Epithelial cell of proximal tubule (primary cell): Measurements from ENCODE around the gene ATG12. TPM values are rescaled to one million over a fixed set of nuclear protein-coding genes. Genes with fewer than 3 reads are reported as not detected.

Source experiments
- DNase-seq: peaks from one replicate; pipeline ENCODE4 v3.0.0-alpha.2; 2011; ENCODE audit warnings: low read depth
- H3K4me3 ChIP-seq: 2 replicates; pipeline ENCODE4 v1.5.1; 2011; ENCODE audit warnings: low read depth, mild to moderate bottlenecking, low read length
- total RNA-seq: library from RNA; depleted of rRNA; stranded (reverse); fragments of >200 nt; gene quantifications from 2 replicates; pipeline ENCODE4 v1.2.3, GENCODE V29; 2015
- TF ChIP-seq, protein P1 (sequence below): conservative IDR thresholded peaks from 2 replicates; pipeline ENCODE4 v1.5.1; 2012; ENCODE audit warnings: low read depth, mild to moderate bottlenecking, low read length

The ATG12 gene
- total RNA-seq, 1 donor from 2014 or later, result 20.6 TPM

DNA sequence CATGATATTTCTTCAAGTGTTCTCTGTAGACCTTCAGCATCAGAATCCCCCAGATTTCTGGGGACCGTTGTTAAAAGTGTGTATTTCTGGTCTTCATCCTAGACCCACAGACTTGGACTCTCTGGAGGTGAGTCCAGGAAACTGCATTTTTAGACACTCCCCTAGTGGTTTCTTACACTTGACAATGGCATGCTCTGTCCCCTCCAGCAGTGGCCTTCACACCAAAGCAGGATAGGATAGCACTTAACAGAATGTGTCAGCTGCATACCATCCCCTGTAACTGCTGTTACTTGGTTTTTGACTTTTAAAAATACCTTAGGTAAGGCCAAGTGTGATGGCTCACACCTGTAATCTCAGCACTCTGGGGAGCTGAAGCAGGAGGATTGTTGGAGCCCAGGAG is 45.7 kb downstream of the ATG12 start:
- no peak overlapping the region for H3K4me3 ChIP-seq
- TF ChIP-seq, protein P1, sequence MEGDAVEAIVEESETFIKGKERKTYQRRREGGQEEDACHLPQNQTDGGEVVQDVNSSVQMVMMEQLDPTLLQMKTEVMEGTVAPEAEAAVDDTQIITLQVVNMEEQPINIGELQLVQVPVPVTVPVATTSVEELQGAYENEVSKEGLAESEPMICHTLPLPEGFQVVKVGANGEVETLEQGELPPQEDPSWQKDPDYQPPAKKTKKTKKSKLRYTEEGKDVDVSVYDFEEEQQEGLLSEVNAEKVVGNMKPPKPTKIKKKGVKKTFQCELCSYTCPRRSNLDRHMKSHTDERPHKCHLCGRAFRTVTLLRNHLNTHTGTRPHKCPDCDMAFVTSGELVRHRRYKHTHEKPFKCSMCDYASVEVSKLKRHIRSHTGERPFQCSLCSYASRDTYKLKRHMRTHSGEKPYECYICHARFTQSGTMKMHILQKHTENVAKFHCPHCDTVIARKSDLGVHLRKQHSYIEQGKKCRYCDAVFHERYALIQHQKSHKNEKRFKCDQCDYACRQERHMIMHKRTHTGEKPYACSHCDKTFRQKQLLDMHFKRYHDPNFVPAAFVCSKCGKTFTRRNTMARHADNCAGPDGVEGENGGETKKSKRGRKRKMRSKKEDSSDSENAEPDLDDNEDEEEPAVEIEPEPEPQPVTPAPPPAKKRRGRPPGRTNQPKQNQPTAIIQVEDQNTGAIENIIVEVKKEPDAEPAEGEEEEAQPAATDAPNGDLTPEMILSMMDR, result no peak
- DNase-seq, result no peak

DNA sequence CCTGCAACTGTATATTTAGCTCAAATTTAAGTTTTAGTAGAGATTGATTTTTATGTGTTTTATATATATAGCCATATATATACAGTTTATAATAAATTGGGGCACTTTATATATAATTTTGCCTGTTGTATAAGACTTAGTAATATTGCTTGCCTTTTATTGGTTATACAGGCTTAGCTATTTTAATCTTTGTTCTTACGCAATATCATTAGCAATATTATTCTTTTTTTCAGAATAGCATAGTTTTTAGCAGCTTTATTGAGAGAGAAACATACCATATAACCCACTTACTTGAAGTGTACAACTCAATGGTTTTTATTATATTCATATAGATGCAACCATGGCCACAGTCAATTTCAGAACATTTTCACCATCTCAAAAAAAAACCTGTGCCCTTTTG is 52.9 kb downstream of the ATG12 start:
- no peak overlapping the region for H3K4me3 ChIP-seq
- TF ChIP-seq, protein P1, result no peak
- no peak for DNase-seq

- DNase-seq, result no peak
- H3K4me3 ChIP-seq, result no peak overlapping the region
- TF ChIP-seq, protein P1, result no peak
These were observed 53.9 kb downstream of the ATG12 start for GRCh38 chr5:115787426-115787825.

- no peak for DNase-seq
- H3K4me3 ChIP-seq, result no peak overlapping the region
- TF ChIP-seq, protein P1, result no peak
These were observed 55.8 kb downstream of the ATG12 start for GRCh38 chr5:115785381-115786065.

DNA sequence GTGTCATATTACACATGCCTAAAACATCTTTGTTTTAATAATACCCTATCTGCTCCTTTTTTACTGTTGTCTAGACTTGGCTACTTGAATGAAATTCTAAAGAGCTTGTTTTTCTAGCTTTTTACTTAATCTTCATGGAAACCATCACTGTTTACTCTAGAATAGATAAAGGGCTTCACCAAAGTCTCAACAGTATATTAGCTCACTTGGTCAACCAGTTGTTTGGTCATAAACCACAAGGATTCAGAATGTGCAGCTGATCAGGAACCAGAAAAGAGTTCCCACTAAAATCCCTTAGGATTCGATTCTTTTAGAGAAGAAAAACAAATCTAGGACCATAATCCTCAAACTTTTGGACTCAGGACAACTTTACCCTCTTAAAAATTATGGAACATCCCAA is 62.9 kb downstream of the ATG12 start:
- TF ChIP-seq, protein P1, result no peak
- H3K4me3 ChIP-seq, result no peak overlapping the region
- no peak for DNase-seq

Other genes starting within 250 kb of the ATG12 start
- gene TICAM2, start 239.1 kb downstream of the ATG12 start, total RNA-seq, result 1.2 and 1.7 TPM in 2 replicates
- 74.1 and 86.7 TPM in 2 replicates for gene TMED7, start 215.5 kb downstream of the ATG12 start, total RNA-seq
- 1.7 and 2.1 TPM in 2 replicates for gene CDO1, start 24.9 kb downstream of the ATG12 start, total RNA-seq
- 73.2 and 144 TPM in 2 replicates for gene AP3S1, start 370 bp upstream of the ATG12 start, total RNA-seq
- 0.58 TPM in 1 of 2 replicates, not detected in the other for gene LVRN, start 120.9 kb upstream of the ATG12 start, total RNA-seq
- 0.17 TPM in 1 of 2 replicates, not detected in the other for gene ARL14EPL, start 190.9 kb upstream of the ATG12 start, total RNA-seq
- 32.2 and 33.6 TPM in 2 replicates for gene COMMD10, start 243.5 kb upstream of the ATG12 start, total RNA-seq